GM21528 (cell line): ENCODE data around the gene ANKS1A.

Experiments used
- ATAC-seq: cut with Tn5 transposase; IDR thresholded peaks from one replicate; pipeline ENCODE4 v1.9.1; 2021; ENCODE audit warnings: mild to moderate bottlenecking, moderate library complexity; ENCODE audit not compliant: unreplicated experiment, low FRiP score

The ANKS1A gene

DNA sequence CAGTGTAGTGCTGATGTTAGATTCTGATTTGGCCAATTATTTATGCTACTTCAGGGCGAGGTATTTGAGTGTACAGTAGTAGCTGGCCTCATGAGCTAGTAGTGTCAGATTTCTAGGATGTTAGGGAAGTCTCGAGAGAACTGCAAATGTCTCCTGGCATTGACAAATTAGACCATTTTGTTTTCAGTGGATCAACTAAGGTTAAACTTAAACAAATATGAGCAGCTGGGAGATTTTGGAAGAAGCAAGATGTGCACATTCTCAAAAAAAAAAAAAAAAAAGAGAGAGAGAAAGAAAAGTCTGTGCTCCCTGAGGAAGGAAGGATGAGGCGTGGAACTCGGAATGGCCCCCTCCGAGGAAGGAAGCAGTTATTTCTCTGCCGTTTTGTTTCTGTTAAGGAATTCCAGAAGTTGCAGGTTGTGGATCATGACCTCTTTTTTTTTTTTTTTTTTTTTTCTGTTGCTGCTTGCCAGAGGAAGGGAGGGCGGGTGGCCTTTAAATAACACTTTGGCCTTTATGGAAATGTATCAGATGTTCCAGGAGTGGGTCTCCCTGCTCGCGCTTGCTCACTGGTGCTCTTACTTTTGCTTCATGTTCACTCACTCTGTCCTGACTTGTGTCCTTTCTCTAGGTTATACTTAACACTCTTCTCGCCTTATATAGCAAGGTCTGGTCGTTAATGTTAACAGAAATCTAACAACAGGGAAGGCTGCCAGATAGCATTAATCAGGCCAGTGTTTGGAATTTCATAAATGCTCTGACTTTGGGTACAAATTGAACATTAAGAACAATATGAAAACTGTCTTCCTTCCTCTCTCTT, 127.7 kb downstream of the ANKS1A start:
- ATAC-seq: no peak

DNA sequence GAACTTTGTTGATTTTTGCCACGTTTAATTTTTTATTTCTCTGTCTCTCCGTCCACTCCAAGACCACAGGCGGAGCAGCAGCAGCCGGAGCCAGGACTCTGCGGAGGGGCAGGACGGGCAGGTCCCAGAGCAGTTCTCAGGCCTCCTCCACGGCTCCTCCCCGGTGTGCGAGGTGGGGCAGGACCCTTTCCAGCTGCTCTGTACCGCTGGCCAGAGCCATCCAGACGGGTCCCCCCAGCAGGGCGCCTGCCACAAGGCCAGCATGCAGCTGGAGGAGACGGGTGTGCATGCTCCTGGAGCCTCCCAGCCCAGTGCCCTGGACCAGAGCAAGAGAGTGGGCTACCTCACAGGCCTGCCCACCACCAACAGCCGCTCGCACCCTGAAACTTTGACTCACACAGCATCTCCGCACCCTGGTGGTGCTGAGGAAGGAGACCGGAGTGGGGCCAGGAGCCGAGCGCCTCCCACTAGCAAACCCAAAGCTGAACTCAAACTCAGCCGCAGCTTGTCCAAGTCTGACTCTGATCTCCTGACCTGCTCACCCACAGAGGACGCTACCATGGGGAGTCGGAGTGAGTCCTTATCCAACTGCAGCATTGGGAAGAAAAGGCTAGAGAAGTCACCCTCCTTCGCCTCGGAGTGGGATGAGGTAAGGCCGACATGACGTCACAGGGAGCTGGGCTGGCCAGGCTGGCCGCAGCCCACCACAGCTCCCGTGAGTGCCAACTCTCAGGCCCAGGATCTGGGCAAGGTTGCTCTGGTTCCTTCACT, 128.5 kb downstream of the ANKS1A start:
- ATAC-seq: no peak

- ATAC-seq: no peak
Observed at GRCh38 chr6:35018182-35018519, 129.1 kb downstream of the ANKS1A start.

- ATAC-seq: no peak
Observed at GRCh38 chr6:35018746-35019145, 129.7 kb downstream of the ANKS1A start.

- no peak for ATAC-seq
Observed at GRCh38 chr6:35019171-35019570, 130.1 kb downstream of the ANKS1A start.

DNA sequence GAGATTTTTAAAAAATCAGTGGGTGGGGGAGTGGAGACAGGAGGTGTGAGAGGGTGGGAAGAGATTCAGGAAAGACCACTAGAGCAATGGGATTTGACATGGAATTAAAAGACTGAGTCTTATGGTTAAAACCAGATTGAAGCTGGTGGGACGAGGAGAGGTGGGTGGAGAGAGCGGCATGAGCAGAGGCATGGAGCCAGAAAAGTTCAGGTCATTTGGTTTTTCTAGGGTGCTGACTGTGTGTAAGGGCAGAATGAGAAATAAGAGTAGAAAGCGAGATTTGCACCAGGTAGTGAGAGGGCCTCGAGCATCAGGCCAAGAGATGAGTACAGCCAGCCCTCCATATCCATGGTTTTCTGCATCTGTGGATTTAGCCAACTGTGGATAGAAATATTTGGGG, 130.8 kb downstream of the ANKS1A start:
- ATAC-seq: no peak

DNA sequence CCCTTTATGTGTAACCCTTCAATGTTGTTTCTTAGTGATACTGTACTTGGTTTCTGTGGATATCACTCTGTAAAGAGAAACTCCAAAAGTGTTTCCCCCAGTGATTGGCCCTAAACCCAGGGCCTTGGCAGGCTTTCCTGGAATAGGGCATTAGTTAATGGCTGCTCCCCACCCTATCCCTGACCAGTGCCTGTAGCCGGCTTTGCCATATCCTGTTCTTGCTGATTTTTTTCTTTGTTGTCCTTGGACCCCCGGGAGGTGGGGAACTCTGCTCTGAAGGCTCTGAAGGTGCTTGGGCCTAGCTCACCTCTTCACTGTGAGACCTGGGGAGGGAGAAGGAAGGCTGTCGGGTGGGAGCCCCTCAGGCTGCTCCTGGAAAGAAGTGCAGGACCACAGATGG, 131.9 kb downstream of the ANKS1A start:
- ATAC-seq: no peak

DNA sequence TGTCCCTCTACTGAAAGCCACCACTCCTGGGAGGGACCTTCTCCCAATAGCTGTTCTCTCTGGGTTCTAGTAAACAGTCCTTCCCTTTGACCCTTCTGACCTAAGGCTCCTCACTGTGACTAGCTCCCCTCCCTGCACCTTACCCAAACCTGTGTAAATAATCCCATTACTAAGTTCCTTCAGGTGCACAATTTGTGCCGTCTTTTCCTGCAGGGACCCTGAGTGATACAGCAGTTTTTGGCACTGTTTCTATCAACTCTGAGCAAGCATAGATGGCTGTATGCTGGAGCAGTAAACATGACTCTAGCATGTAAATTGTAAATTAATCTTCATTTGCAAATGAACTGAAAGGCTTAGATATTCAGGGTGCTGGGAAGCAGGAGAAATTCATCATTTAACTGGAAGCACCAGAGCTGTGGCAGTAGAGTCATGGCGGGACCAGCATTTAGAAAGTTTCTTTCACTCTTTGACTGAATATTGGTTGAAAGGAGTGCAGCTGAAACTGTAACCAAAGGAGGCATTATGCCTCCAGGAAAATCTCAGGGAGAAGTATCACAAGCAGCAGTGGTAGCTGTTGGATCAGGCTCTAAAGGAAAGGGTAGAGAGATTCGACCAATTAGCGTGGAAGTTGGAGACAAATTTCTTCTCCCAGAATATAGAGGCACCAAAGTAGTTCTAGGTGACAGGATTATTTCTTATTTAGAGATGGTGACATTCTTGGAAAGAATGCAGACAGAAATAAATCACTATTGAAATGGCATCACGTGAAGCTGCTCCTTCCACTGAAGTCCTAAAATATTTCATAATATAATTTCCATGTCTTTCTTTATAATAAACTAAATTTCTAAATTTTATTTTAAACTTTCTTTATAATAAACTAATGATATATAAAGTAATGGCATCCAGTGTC, 134.3 kb downstream of the ANKS1A start:
- ATAC-seq: no peak

GRCh38 chr6:35024551-35025054, 135.5 kb downstream of the ANKS1A start:
- no peak for ATAC-seq

GRCh38 chr6:35025232-35026188, 136.5 kb downstream of the ANKS1A start:
- no peak for ATAC-seq

DNA sequence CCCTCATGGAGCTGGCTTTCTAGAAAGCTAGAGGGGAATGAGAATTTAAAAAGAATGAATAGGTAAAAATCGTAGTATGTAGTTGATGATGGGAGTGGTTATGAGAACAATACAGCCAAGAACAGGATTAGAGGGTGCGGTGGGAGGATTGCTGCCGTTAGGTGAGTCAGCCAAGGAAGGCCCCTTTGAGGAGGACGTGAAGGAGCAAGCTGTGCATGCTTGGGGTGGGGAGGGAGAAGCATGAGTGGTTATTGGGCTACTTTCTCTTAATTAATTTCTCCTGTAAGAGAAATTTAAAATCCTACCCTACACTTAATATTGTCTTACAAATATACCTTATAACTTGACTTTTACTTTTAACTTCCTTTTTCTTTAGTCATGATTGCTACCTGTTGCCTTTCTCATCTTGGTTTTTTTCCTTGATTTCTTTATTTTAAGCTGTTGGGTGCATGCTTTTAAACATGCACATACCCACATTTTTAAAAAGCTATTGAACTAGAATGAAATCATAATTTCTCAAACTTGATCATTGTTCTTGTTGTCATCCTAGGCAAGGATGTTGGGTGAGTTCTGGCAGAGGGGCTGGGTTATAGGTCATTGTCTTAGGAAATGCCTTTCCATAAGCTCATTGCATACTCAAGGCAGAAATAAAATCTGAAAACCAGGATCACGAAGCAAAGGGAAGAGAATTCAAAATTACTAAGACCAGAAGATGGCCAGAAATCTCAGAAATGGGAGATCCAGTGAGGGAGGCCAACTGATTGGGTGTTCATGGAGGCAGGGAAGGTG, 137.6 kb downstream of the ANKS1A start:
- no peak for ATAC-seq

DNA sequence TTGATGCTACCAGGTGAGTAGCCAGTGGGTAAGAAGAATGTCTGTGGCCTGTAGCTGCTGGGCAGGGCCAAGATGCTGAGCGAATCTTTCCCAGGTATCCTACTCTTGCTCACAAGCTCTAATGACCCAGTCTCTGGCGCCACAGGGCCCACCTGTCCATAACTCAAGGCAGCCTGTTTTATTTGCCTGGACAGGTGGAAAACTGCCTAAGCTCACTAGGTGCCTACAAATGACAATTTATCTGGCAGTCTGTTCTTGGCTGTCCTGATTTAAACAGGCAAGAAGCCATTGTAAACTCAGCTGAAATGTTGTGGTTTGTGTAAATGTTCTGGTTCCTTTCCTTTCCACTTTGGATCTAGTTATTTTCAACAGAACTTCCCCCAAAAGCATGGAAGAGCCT, 138.8 kb downstream of the ANKS1A start:
- ATAC-seq: no peak

GRCh38 chr6:35028781-35029769, 140.0 kb downstream of the ANKS1A start:
- ATAC-seq: no peak

DNA sequence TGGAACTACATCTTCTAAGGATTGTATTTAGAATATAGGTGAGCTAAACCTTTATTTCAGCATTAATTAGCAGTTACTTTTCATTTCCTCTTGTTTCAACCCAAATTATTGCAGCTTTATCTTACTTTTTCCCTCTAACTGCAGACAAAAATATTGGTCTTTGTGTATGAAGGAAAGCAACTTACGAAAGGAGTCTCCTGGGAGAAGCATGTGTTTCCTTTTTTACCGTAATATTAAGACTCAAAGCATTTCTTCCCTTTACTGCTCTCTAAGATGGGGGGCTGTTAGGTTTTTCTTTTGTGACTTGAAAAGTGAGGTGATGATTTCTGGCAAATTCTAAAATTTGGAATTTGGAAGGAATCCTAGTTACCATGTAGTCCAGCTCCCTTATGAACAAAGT, 141.0 kb downstream of the ANKS1A start:
- no peak for ATAC-seq

DNA sequence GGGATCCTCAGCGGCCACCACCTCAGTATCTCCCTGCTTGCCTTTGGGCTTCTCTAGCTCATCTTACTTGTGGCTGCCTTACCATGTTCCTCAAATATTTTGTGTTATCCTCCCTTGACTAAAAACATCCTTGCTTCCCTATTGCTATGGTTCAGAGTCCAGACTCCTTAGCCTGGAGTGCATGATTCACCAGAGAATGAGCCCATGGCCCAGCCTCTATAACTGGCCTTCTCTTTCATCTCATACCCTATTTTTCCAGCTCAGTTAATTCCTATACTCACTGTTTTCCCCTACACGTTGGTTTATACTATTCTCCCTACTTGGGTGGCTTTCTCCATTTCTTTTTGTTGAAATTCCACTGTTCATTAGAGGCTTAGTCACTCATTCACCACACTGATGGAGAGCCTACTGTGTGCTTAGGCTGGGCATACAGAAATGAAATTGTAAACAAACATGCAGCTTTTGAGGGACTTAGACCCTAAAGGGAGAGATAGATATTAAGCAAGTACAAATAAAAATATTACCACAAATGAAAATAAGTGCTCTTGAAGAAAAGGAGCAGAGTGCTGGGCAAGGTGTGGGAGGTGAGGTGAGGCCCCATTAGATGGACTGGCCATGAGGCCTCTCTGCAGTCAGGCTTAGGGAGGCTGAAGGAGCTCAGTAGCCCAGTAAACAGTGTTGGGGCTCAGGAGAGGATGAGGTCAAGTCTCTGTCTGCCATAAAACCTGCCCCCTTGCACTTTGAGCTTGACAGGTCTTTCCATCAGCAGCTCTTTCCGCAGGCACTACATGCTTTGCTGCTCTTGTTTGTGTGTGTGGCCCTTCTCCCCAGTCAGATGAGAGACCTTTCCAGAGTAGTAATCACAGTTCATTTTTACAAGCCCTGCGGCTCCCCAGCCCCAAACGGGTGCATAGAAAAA, 142.8 kb downstream of the ANKS1A start:
- ATAC-seq: no peak

- no peak for ATAC-seq
Observed at GRCh38 chr6:35033683-35034082, 144.6 kb downstream of the ANKS1A start.
